Measurements from ENCODE around the gene TTC7B. TPM values are rescaled to one million over a fixed set of nuclear protein-coding genes. Genes with fewer than 3 reads are reported as not detected.

TTC7B gene
- total and polyA plus RNA-seq, 2 experiments from 2014 or later = 7.9 to 28.6 TPM

GRCh38 chr14:90704738-90705392 lies 111.4 kb downstream of the TTC7B start (continued):
- TF ChIP-seq NANOG (IDR thresholded peaks at IDR 0.05; ENCODE audit: borderline replicate concordance) (no peak), EZH2phosphoT487 (IDR thresholded peaks at IDR 0.05; ENCODE audit: unreplicated experiment) (no peak), EZH2 (IDR thresholded peaks at IDR 0.05; ENCODE audit: low read depth, unreplicated experiment) (no peak), JUNB (IDR thresholded peaks at IDR 0.05; ENCODE audit: unreplicated experiment) (no peak), ZNF114 (CRISPR knock-in tag; IDR thresholded peaks at IDR 0.05) (no peak), ETS1 (IDR thresholded peaks at IDR 0.05) (no peak), STAT1 (IDR thresholded peaks at IDR 0.05; ENCODE audit: unreplicated experiment) (no peak)

GRCh38 chr14:90703841-90704737 lies 112.1 kb downstream of the TTC7B start:
- Histone ChIP-seq H3K36me3 (ENCODE audit: insufficient read depth) (no peaks in the 10 kb centered on the region), H3K9me2 (ENCODE audit: insufficient read depth) (no peaks in the 10 kb centered on the region), H3K4me3 (no peak overlapping the region), H3K4me2 (no peak overlapping the region), H3K27me3 (ENCODE audit: insufficient read depth) (no peaks in the 10 kb centered on the region), H4K20me1 (replicated peaks; ENCODE audit: insufficient read depth) (no peaks in the 10 kb centered on the region), H3K79me2 (replicated peaks; ENCODE audit: insufficient read depth) (no peaks in the 10 kb centered on the region), H3K27ac (ENCODE audit: low read depth) (no peak overlapping the region), H2AFZ (no peak overlapping the region), H3F3A (replicated peaks; ENCODE audit: low read depth) (no peaks in the 10 kb centered on the region), H3K4me1 (ENCODE audit: insufficient read depth) (no peaks in the 10 kb centered on the region)
- no peak for DNase-seq (ENCODE audit: low spot score)
- no peaks in the 10 kb centered on the region for H3K4me1 Mint-ChIP-seq
- H3K4me3 Mint-ChIP-seq = no peak overlapping the region
- H3K27me3 Mint-ChIP-seq (ENCODE audit: insufficient read depth, low read depth, poor library complexity) = peaks cover 2% of the 10 kb centered on the region
- no peak overlapping the region for H3K27ac Mint-ChIP-seq
- H3K36me3 Mint-ChIP-seq (ENCODE audit: low read depth) = no peaks in the 10 kb centered on the region
- no peak for ATAC-seq
- H3K9me3 Mint-ChIP-seq = no peaks in the 10 kb centered on the region
- TF ChIP-seq CTCF (conservative IDR thresholded peaks at IDR 0.05; ENCODE audit: low read depth in 2 of 2) = no peak
- TF ChIP-seq STAT1 (IDR thresholded peaks at IDR 0.05; ENCODE audit: unreplicated experiment) = no peak
- TF ChIP-seq REST (IDR thresholded peaks at IDR 0.05; ENCODE audit: unreplicated experiment) = no peak
- no peak for TF ChIP-seq POLR2AphosphoS5 (IDR thresholded peaks at IDR 0.05; ENCODE audit: low read depth)
- no peak for TF ChIP-seq ZNF114 (CRISPR knock-in tag; IDR thresholded peaks at IDR 0.05)
- no peak for TF ChIP-seq JUNB (IDR thresholded peaks at IDR 0.05; ENCODE audit: unreplicated experiment)
- no peak for TF ChIP-seq EZH2phosphoT487 (IDR thresholded peaks at IDR 0.05; ENCODE audit: unreplicated experiment)
- no peak for TF ChIP-seq ETS1 (IDR thresholded peaks at IDR 0.05)
- TF ChIP-seq NANOG (IDR thresholded peaks at IDR 0.05; ENCODE audit: borderline replicate concordance) = no peak
- TF ChIP-seq EZH2 (IDR thresholded peaks at IDR 0.05; ENCODE audit: low read depth, unreplicated experiment) = no peak

Measured in GM23338 (cell line).